Loucy (cell line): Measurements from ENCODE around the gene FRMD5.

Experiments used
- CTCF ChIP-seq: fragments of 200-600 bp; sonication (generic); conservative IDR thresholded peaks from 2 replicates; pipeline ENCODE4 v1.5.1; 2014; ENCODE audit warnings: mild to moderate bottlenecking, antibody characterized with exemption, low read length
- EZH2phosphoT487 ChIP-seq: fragments of 200-600 bp; IDR thresholded peaks from 2 replicates; pipeline ENCODE4 v1.6.1; 2018; ENCODE audit warnings: antibody characterized with exemption, mild to moderate bottlenecking, moderate library complexity, borderline replicate concordance

- no peak for TF ChIP-seq CTCF
- TF ChIP-seq EZH2phosphoT487, result no peak
These were observed 35.6 kb downstream of the FRMD5 start for GRCh38 chr15:44159492-44159891.
